NCI-H345 (cell line): Measurements from ENCODE around the gene CORO6.
A peak's percentile ranks its signal among the peaks of the same experiment; 100 is the strongest.

Source experiments
- DNase-seq: peaks from one replicate; lab custom pipeline; 2025; lab: John Stamatoyannopoulos, UW

Gene CORO6

GRCh38 chr17:29612404-29613280, 10.1 kb downstream of the CORO6 start:
- no peak for DNase-seq

DNA sequence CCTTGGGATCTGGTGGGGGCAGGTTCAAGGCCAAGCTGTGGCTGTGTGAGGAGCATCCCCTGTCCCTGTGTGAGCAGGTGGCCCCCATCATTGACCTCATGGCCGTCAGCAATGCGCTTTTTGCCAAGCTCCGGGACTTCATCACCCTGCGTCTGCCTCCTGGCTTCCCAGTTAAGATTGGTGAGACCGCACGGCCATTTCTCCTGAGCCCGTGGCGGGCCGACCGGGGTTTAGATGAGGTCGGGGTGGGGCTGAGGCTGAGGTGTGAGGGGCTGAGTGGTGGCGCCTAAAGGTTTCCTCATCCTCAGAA, 10.7 kb downstream of the CORO6 start:
- no peak for DNase-seq

DNA sequence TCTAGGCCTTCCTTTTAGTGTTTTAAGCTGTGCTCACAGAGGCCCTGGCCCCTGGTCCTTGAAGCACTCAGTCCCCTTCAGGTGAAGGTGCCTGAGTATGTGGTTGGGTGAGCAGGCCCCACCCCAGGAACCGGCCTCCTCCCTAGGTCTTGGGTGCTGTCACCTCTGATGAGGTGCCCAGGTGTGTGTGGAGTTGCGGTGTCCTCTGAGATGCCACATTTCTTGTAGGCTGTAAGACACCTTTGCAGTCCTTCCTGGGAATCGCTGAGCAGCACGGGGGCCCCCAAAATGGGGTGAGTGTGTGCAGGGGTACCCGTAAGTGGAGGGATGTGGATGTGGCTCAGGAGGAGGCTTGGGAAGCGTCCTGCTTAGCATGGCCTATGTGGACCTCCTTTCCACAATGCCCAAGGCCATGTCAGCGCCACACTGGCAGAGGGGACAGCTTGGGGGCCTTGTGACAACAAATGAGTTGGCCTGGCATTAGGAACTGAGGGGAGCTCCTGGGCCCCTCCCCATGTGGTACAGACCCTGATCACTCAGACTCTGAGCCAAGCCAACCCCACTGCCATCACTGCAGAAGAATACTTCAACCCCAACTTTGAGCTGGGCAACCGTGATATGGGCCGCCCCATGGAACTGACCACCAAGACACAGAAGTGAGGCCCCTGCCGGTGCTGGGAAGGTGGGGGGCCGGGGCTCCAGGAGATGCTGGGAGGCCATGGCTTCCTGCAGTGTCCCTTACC, 11.2 kb downstream of the CORO6 start:
- DNase-seq: no peak

DNA sequence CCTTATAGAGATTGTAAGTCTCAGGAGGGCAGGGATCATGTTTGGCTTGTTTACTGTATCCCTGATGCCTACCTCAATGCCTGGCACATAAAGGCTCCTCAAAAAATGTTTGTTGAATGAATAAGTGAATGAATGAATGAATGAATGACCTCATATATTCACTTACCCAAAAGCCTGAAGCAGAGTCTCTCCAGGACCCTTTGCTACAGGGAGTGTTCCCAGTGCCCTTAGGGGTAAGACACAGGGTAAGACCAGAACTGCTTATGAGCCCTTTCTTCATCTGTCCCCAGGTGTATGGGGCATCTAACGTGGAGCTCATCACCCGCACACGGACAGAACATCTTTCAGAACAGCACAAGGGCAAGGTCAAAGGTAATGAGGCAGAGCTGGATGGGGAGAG, 12.3 kb downstream of the CORO6 start:
- no peak for DNase-seq

DNA sequence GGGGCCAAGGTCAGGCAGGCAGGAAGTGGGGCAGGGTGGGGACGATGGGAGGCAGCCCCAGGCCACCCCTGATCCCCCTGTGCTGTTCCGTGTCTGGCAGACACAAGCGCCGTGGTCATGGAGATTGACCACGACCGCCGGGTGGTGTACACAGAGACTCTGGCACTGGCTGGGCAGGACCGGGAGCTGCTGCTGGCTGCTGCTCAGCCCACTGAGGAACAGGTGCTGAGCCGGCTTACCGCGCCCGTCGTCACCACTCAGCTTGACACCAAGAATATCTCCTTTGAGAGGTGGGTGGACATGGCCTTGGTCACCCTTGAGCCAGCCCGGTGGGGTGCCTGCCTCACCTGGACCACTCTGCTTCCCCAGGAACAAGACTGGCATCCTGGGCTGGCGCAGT, 13.7 kb downstream of the CORO6 start:
- no peak for DNase-seq

DNA sequence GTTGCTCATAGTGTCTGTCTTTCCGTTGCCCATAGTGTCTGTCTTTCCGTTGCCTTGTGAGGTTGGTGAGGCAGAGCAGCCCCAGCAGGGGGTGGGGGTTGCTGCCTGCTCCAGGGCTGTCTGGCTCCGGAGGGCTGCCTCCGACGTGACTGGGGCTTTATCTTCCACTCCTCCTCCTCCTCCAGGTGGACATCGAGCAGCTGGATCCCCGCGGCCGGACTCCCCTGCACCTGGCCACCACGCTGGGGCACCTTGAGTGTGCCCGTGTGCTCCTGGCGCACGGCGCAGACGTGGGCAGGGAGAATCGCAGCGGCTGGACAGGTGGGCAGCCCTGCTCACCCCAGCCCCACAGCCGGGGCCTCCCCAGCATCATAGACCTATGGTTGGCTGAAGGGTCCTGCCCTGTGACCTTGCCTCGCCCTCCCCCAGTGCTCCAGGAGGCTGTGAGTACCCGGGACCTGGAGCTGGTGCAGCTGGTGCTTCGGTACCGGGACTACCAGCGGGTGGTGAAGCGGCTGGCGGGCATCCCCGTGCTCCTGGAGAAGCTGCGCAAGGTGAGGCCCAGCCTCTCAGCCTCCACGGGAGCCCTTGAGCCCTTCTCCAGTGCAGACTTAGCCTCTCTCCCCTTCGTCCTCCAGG, 15.0 kb downstream of the CORO6 start:
- no peak for DNase-seq

DNA sequence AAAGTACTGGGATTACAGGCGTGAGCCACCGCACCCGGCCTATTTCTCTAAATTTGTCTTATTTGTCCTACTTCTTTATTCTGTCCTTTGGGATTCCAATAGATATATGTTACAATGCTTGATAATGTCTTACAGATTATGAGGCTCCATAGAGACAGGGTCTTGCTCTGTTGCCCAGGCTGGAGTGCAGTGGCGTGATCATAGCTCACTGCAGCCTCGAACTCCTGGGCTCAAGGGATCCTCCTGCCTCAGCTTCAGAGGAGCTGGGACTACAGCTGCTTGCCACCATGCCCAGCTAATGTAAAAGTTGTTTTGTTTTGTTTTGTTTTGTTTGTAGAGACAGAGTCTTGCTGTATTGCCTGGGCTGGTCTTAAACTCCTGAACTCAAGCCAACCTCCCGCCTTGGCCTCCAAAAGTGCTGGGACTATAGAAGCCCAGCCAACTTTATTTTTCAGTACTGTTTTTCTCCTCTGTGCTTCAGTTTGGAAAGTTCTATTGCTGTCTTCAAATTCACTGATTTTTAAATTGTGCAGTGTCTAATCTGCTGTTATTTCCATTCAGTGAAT, 19.5 kb downstream of the CORO6 start:
- DNase-seq: no peak

- no peak for DNase-seq
Observed at GRCh38 chr17:29597361-29598172, 25.1 kb downstream of the CORO6 start.

DNA sequence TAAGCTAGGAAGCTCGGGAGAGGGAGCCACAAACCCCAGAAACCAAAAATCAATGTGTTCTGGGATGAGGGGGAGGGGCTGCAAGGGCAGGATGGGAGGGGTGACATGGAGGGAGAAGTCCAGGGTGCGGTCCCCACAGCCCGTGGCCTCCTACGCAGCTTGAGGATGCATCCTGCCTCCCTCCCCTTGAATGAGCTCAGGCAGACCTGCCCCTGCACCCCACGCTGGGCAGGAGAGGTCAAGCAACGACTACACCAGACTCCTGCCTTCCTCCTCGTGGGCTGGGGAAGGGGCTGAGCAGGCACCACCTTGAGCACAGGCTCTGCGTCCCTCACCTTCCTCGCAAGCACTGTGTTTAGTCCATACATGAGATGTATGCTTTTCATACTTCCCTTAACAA, 25.9 kb downstream of the CORO6 start:
- DNase-seq: no peak

DNA sequence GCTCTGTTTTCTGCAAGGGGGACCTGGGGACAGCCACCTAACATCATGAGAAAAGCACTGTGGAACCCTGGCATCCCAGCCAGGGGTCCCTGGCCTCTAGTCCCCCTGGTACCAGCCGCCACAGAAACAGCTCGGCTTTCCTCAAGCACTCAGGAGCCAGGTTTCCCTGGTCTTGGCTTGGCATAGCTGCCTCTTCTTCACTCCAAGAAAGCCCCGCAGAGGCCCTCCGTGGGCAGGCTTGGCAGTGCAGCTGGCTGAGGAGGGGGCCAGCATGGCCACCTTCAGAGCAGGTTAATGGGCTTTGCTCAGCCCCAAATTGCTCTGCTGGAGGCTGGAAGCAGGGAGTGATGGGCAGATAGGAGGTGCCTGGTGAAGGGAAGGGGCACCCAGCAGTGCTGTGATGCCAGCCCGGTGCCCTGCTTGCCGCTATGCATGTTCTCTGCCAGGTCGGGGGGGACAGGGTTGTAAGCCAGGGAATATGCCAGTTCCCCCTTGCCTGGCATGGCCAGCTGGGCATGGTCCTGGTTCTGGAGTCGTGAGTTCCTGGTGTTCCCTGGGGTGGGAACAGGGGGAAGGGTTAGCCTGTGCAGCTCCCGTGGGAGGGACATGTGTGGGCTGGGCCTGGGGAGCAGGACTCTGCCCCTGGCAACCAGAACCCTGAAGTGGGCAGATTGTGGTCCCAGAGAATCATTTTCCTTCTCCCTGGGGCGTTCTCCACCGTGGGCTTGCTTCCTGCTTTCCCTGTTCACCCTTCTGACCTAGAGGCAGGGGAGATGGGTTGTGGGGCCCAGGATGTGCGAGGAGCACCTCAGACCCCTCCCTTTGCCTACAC, 26.6 kb downstream of the CORO6 start:
- no peak for DNase-seq

DNA sequence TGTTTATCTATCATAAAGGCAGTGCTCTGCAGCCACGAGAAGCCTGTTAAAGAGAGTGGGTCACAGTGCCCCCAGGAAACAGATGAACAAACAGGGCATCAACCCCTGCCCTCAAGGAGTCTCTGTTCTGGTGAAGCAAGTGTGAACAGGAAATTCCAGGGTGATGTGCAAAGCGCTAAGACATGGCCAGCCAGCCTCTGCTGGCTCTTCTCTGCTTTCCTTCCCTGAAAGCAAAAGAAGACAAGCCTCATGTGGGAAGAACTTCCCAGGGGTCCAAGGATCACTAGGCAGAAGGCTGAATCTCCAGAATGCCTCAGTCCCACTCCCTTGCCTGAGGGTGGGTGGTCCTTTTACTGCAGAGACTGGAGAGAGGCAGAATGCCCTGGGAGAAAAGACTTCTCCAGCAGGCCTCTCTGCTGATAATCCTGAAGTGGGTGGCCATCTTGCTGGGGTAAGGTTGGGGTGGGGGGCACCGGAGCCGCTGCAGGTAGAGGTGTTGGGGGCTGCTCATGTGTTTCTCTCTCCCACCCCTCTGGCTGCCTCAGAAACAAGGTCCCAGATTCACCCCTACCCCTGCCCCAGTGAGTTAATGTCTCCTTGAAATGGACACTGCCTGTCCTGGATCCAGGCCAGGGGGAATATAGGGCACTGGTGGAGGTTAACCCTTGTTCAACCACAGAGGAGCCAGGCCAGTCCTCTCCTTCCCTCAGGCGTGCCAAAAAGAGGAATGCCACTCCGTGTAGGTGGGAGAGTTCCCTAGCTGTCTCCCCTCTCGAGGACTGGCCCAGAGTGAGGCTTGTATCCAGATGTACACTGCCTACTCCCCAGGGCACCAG, 27.4 kb downstream of the CORO6 start:
- no peak for DNase-seq

- no peak for DNase-seq
Observed at GRCh38 chr17:29594519-29595090, 28.1 kb downstream of the CORO6 start.

GRCh38 chr17:29593591-29594518, 28.9 kb downstream of the CORO6 start:
- peak; percentile 37 for DNase-seq

DNA sequence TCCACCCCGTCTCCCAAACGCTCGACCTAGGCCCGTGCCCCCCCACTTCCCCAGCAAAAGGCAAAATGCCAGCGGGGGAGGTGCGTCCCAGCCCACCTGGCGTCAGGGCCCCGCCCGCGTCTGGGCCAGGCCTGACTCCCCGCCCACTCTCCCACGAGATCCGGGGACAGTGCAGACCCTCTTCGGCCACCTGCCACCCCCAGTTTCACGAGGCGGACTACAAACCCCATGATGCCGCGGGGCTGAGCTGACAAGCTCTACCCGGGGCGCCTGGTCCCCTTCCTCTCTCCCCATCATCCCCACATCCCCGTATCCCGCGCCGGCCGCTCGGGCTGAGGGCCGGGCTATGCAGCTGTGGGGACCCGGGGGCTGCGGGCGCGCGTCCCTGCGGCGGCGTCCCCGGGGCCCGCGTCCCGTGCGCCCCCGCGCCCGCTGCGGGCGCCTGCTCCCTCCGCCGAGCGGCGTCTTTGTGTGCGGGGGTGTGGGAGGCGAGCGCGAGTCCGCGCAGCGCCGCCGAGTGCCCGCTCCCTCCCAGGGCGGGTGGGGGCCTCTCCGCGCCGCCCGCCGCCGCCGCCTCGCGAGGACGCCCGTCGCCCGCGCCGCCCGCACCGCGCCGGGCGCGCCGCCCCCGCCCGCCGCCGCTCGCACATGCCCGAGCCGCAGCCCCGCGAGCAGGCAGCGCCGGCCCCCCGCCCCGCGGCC, 29.7 kb downstream of the CORO6 start, which contains the start of gene ANKRD13B:
TSS of gene ANKRD13B (plus strand) at position 283 of the 702 bp plus-strand sequence. CDS start 490 bp downstream, outside the sequence.
- peak; percentile 89 for DNase-seq

DNA sequence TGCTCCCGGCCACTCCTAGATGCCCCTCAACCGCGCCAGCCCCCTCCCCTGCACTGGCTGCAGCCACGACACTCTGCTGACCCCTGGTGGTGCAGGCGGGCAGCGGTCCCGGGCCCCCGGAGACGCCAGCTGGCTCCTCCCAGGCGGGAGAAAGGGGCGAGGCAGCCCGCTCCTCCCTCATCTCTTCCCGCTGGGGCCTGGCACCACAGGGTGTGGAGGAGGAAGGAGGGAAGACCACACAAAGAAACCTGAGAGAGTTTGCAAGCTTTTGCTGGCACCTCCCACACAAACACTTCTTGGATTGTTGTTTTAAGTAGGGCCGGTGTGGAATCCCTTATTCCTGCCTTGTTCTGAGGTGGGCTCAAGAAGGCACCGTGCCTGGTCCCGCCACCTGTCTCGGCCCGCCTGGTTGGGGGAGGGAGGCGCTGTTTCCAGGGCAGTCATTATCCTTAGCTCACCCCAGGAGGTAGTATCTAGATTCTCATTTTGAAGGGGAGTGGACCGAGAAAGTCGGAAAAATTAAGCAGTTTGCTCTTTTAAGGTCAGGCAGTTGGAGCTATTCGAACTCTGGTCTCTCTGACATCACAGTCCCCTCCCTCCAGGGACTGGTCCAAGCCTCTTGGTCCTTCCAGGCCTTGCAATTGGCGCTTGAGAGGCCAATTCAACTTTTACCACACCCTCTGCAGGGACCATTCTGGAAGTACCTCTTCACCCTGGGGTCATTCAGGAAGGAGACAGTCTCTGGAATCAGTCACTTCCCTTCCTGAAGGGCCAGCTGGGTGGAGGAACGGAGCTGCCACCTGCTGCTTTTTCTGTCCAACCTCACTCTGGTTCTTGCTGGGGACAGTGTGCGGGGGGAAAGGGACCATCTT, 30.7 kb downstream of the CORO6 start:
- DNase-seq: peak; percentile 92

DNA sequence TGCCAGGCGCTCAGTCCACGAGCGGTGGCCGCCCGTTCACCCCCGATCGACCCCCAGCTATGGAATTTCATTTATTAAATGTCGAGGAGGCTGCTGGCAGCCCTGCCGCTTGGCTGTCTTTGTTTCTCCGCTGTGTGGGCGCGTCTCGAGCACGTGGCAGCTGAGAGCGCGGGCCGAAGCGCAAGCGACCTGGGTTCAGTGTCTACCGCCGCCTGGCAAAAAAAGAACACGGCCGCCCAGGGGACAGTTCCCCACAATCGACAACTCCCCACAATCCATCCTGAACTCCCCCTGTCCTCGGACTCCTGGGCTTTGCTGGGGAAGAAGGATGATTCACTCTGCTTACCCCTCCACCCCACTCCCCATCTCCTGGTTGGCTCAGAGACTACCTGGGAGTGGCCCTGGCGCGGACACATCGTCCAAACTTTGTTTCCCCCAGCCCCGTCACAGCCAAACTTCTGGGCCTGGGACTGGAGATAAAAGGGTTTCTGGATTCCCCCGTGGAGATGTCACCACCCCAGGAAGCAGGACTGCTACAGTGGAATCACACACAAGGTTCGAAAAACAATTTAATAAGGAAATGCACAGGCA, 31.5 kb downstream of the CORO6 start:
- peak; percentile 79 for DNase-seq
